Measurements from ENCODE around the gene EIF4A3. TPM values are rescaled to one million over a fixed set of nuclear protein-coding genes. Genes with fewer than 3 reads are reported as not detected.

Gene EIF4A3
- total RNA-seq, 1 experiment from 2014 or later: 155 TPM

DNA sequence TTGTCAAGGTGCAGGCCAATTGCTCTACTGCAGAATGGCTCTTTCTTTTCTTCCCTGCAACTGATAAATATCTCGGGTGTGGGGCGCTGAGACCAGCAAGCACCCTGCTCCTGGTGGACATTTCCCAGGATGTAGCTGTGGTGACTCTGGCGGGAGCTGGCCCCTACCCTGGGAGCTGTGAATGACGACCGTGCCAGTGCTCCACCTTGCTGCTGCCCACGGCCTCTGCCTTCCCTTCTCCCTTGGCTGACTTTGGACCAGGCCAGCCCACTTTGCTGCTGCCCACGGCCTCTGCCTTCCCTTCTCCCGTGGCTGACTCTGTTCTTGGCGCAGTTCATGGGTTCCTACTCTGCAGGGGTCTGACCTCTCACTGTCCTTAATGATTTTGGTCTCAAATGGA lies 39.0 kb upstream of the EIF4A3 start:
- Histone ChIP-seq H3K9me3 (ENCODE audit: low read depth, low read length, poor library complexity, severe bottlenecking) (no peaks in the 10 kb centered on the region), H3K27me3 (replicated peaks; ENCODE audit: insufficient read depth, low read depth, low read length, poor library complexity) (no peaks in the 10 kb centered on the region), H3K4me3 (ENCODE audit: low read depth, low read length, poor library complexity, severe bottlenecking) (no peak overlapping the region), H3K4me1 (ENCODE audit: insufficient read depth, low read length, poor library complexity, severe bottlenecking) (no peaks in the 10 kb centered on the region), H3K27ac (ENCODE audit: low read depth, low read length, poor library complexity, severe bottlenecking) (no peak overlapping the region), H3K36me3 (ENCODE audit: insufficient read depth, low read length, poor library complexity, severe bottlenecking) (no peaks in the 10 kb centered on the region)
- TF ChIP-seq, protein P1, sequence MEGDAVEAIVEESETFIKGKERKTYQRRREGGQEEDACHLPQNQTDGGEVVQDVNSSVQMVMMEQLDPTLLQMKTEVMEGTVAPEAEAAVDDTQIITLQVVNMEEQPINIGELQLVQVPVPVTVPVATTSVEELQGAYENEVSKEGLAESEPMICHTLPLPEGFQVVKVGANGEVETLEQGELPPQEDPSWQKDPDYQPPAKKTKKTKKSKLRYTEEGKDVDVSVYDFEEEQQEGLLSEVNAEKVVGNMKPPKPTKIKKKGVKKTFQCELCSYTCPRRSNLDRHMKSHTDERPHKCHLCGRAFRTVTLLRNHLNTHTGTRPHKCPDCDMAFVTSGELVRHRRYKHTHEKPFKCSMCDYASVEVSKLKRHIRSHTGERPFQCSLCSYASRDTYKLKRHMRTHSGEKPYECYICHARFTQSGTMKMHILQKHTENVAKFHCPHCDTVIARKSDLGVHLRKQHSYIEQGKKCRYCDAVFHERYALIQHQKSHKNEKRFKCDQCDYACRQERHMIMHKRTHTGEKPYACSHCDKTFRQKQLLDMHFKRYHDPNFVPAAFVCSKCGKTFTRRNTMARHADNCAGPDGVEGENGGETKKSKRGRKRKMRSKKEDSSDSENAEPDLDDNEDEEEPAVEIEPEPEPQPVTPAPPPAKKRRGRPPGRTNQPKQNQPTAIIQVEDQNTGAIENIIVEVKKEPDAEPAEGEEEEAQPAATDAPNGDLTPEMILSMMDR (conservative IDR thresholded peaks at IDR 0.05; ENCODE audit: low read depth, low read length): no peak
- no peak for TF ChIP-seq EZH2 (IDR thresholded peaks at IDR 0.05; ENCODE audit: borderline replicate concordance, low read depth, low read length, poor library complexity, severe bottlenecking)
- ChIA-PET CTCF (no interaction called here), POLR2A (ENCODE audit: low non-redundant PET) (no interaction called here)
- intact Hi-C loops (cut with micrococcal nuclease; ENCODE audit: unreplicated experiment): no loop called here
- DNase-seq (ENCODE audit: low spot score): no peak
- no TSS peak for BruUV-seq (replicated peaks)

DNA sequence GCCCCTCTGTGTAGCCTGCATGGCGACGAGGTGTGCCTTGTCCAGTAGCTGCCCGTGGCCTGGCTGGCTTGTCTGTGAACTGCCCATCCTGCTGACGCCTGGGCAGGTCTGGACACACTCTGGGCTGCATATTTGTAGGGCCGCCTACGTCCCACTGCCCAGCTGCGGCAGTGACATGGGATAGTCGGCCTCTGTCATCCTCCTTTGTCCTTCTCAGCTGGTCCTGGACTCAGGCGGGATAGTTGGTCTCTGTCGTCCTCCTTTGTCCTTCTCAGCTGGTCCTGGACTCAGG lies 37.4 kb upstream of the EIF4A3 start:
- Histone ChIP-seq H3K4me3 (ENCODE audit: low read depth, low read length, poor library complexity, severe bottlenecking) (no peak overlapping the region), H3K4me1 (ENCODE audit: insufficient read depth, low read length, poor library complexity, severe bottlenecking) (no peaks in the 10 kb centered on the region), H3K36me3 (ENCODE audit: insufficient read depth, low read length, poor library complexity, severe bottlenecking) (no peaks in the 10 kb centered on the region), H3K9me3 (ENCODE audit: low read depth, low read length, poor library complexity, severe bottlenecking) (no peaks in the 10 kb centered on the region), H3K27ac (ENCODE audit: low read depth, low read length, poor library complexity, severe bottlenecking) (no peak overlapping the region), H3K27me3 (replicated peaks; ENCODE audit: insufficient read depth, low read depth, low read length, poor library complexity) (no peaks in the 10 kb centered on the region)
- no peak for DNase-seq (ENCODE audit: low spot score)
- POLR2A ChIA-PET (ENCODE audit: low non-redundant PET): no interaction called here
- TF ChIP-seq, protein P1 (conservative IDR thresholded peaks at IDR 0.05; ENCODE audit: low read depth, low read length): no peak
- no peak for TF ChIP-seq EZH2 (IDR thresholded peaks at IDR 0.05; ENCODE audit: borderline replicate concordance, low read depth, low read length, poor library complexity, severe bottlenecking)
- no TSS peak for BruUV-seq (replicated peaks)
- intact Hi-C loops (cut with micrococcal nuclease; ENCODE audit: unreplicated experiment): no loop called here
- CTCF ChIA-PET: interaction anchor here (0.5 kb wide), 1 partner anchor 381 kb away, joined by 5 read pairs; no protein-coding TSS in a partner anchor

DNA sequence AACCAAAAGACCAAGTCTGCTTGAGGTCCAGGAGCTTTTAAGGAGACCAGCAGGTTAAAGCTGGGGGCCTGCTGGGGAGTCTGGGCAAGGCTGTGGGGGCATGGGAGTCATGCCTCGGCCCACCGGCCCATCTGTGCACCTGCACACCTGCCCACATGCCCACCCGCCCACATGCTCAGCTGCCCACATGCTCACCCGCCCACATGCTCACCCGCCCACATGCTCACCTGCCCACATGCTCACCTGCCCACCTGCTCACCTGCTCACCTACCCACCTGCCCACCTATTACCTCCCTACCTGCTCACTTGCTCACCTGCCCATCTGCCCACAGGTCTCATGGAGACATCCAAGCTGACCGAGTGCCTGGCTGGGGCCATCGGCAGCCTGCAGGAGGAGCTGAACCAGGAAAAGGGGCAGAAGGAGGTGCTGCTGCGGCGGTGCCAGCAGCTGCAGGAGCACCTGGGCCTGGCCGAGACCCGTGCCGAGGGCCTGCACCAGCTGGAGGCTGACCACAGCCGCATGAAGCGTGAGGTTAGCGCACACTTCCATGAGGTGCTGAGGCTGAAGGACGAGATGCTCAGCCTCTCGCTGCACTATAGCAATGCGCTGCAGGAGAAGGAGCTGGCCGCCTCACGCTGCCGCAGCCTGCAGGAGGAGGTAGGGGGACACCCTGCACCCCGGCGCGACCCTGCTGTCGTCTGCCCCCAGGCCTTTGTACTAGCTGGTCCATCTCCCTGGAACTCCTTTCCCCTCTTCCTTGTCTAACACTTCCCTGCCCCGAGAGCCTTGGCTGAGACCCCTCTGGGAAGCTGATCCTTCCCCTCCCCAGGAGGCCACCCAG lies 36.9 kb upstream of the EIF4A3 start:
- no peak for DNase-seq (ENCODE audit: low spot score)

More for the DNA sequence above, 36.9 kb upstream of the EIF4A3 start:
- no TSS peak for BruUV-seq (replicated peaks)
- POLR2A ChIA-PET (ENCODE audit: low non-redundant PET): no interaction called here
- H3K4me3 ChIP-seq (ENCODE audit: low read depth, low read length, poor library complexity, severe bottlenecking): no peak overlapping the region
- H3K27me3 ChIP-seq (replicated peaks; ENCODE audit: insufficient read depth, low read depth, low read length, poor library complexity): no peaks in the 10 kb centered on the region
- H3K4me1 ChIP-seq (ENCODE audit: insufficient read depth, low read length, poor library complexity, severe bottlenecking): no peaks in the 10 kb centered on the region
- CTCF ChIA-PET: interaction anchor here (0.5 to 0.6 kb wide), 3 partner anchors 16 to 438 kb away, joined by 5 to 9 read pairs (median 5); no protein-coding TSS in a partner anchor
- H3K27ac ChIP-seq (ENCODE audit: low read depth, low read length, poor library complexity, severe bottlenecking): no peak overlapping the region
- no peaks in the 10 kb centered on the region for H3K36me3 ChIP-seq (ENCODE audit: insufficient read depth, low read length, poor library complexity, severe bottlenecking)
- H3K9me3 ChIP-seq (ENCODE audit: low read depth, low read length, poor library complexity, severe bottlenecking): no peaks in the 10 kb centered on the region
- no peak for TF ChIP-seq EZH2 (IDR thresholded peaks at IDR 0.05; ENCODE audit: borderline replicate concordance, low read depth, low read length, poor library complexity, severe bottlenecking)
- TF ChIP-seq, protein P1 (conservative IDR thresholded peaks at IDR 0.05; ENCODE audit: low read depth, low read length): no peak
- intact Hi-C loops (cut with micrococcal nuclease; ENCODE audit: unreplicated experiment): no loop called here
